Measurements from ENCODE around the gene GAS2.

GAS2 gene

DNA sequence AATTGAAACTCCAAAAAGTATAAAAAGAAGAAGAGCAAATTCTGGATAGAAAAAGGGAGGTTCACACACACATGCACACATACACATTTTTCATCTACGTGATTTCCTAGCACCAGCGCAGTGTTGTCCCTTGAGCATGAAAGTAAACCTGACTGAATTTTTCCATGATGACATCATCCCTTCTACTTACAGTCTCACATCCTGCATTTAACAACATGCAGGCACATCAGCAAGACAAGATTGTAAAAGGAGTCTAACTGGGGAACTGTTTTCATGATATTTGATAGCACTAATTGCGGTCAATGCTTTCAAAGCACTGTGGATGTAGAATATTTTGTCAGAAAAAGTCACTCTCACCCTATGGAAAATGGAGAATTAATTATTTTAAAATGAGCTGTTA is 36.6 kb downstream of the GAS2 start:
- TF ChIP-seq L3MBTL2 (conservative IDR thresholded peaks at IDR 0.05) (no peak), LEF1 (IDR thresholded peaks at IDR 0.05; ENCODE audit: borderline replicate concordance) (no peak), CTBP1 (IDR thresholded peaks at IDR 0.05; ENCODE audit: borderline replicate concordance) (peak; percentile 38; the same call in 1 of the 2 replicates)

DNA sequence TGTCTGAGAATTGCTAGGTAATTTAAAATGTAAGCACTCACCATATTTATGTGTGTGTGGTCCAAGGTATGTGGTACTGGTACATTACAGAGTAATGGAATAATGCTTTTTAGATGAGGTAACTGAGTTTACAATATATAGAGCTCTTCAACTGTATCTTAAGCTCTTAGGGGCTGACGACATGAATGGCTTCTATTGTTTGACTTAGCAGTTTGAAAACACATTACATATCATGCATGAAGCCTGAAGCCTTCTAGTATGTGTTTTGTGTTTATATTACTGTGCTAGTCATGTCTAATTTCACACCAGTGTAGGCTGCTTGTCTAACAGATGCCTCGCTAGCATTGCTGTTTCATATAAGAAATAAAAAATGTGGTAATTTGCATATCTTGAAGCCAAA is 37.2 kb downstream of the GAS2 start:
- ChIA-PET POLR2A (no interaction called here), CTCF (no interaction called here)
- no peak for DNase-seq (ENCODE audit: extremely low spot score)
- TF ChIP-seq CTBP1 (IDR thresholded peaks at IDR 0.05; ENCODE audit: borderline replicate concordance) (no peak), LEF1 (IDR thresholded peaks at IDR 0.05; ENCODE audit: borderline replicate concordance) (no peak), NFRKB (IDR thresholded peaks at IDR 0.05) (no peak), FOXA1 (IDR thresholded peaks at IDR 0.05) (no peak), HDGF (IDR thresholded peaks at IDR 0.05; ENCODE audit: borderline replicate concordance) (no peak), L3MBTL2 (conservative IDR thresholded peaks at IDR 0.05) (no peak), BHLHE40 (IDR thresholded peaks at IDR 0.05; ENCODE audit: borderline replicate concordance) (no peak), FOXK2 (IDR thresholded peaks at IDR 0.05) (no peak), ARNT (IDR thresholded peaks at IDR 0.05) (no peak), SP1 (IDR thresholded peaks at IDR 0.05) (no peak), SUZ12 (IDR thresholded peaks at IDR 0.05) (no peak), ZNF384 (IDR thresholded peaks at IDR 0.05) (no peak), ELF4 (IDR thresholded peaks at IDR 0.05) (no peak), FOXM1 (IDR thresholded peaks at IDR 0.05; ENCODE audit: borderline replicate concordance) (no peak), TARDBP (IDR thresholded peaks at IDR 0.05) (no peak)
- TF ChIP-seq, protein P1, sequence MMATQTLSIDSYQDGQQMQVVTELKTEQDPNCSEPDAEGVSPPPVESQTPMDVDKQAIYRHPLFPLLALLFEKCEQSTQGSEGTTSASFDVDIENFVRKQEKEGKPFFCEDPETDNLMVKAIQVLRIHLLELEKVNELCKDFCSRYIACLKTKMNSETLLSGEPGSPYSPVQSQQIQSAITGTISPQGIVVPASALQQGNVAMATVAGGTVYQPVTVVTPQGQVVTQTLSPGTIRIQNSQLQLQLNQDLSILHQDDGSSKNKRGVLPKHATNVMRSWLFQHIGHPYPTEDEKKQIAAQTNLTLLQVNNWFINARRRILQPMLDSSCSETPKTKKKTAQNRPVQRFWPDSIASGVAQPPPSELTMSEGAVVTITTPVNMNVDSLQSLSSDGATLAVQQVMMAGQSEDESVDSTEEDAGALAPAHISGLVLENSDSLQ (IDR thresholded peaks at IDR 0.05) = no peak

More for the DNA sequence above, 36.6 kb downstream of the GAS2 start:
- CTCF ChIA-PET = no interaction called here
- POLR2A ChIA-PET = no interaction called here
- peak; percentile 39 for DNase-seq (ENCODE audit: extremely low spot score)

GRCh38 chr11:22707119-22707899 is 40.9 kb downstream of the GAS2 start:
- TF ChIP-seq L3MBTL2 (conservative IDR thresholded peaks at IDR 0.05) = no peak
- no peak for TF ChIP-seq LEF1 (IDR thresholded peaks at IDR 0.05; ENCODE audit: borderline replicate concordance)
- no peak for TF ChIP-seq FOXM1 (IDR thresholded peaks at IDR 0.05; ENCODE audit: borderline replicate concordance)
- no peak for TF ChIP-seq SUZ12 (IDR thresholded peaks at IDR 0.05)
- no peak for TF ChIP-seq SP1 (IDR thresholded peaks at IDR 0.05)
- no peak for TF ChIP-seq TARDBP (IDR thresholded peaks at IDR 0.05)
- no peak for TF ChIP-seq ELF4 (IDR thresholded peaks at IDR 0.05)
- TF ChIP-seq, protein P1 (IDR thresholded peaks at IDR 0.05) = no peak
- TF ChIP-seq NFRKB (IDR thresholded peaks at IDR 0.05) = no peak
- TF ChIP-seq ARNT (IDR thresholded peaks at IDR 0.05) = no peak
- no peak for TF ChIP-seq CTBP1 (IDR thresholded peaks at IDR 0.05; ENCODE audit: borderline replicate concordance)
- TF ChIP-seq FOXK2 (IDR thresholded peaks at IDR 0.05) = no peak
- TF ChIP-seq FOXA1 (IDR thresholded peaks at IDR 0.05) = no peak
- DNase-seq (ENCODE audit: extremely low spot score) = no peak
- POLR2A ChIA-PET = no interaction called here
- CTCF ChIA-PET = no interaction called here

DNA sequence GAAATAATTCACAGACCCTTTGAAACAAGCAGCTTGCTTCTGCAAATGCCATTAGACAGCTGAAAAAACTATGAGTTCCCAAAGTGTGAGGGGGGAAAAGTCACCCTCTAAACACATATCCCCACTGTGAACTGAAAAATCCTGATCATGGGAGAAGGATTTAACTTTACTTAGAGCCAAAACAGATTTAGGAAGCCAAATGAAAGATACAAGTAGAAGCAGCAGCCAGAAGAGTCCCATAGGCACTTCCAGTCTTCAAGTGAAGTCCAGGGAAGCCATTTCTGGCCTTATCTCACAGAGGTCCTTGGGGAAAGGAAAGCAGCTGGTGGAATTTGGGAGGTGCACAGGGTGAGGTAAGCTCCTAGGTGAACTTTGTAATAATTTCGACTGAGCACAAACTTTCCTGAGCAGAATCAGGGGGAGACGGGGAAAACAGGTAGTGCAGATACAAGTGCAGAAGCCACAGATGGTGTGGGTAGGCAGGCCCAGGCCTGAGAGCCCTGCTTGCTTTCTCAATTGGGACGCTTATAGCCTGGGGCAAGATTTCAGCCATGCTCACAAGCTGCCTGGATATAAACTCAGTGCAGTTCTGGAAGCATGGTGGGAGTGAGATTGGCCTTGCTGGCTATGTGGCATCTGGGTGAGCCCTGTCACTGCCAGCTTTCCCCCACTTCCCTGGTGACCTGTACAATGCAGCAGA is 44.8 kb downstream of the GAS2 start:
- no peak for DNase-seq (ENCODE audit: extremely low spot score)
- ChIA-PET CTCF (interaction anchor here (1.2 kb wide), 1 partner anchor 77 kb away, joined by 3 read pairs; no protein-coding TSS in a partner anchor), POLR2A (no interaction called here)
- no peak for TF ChIP-seq BHLHE40 (IDR thresholded peaks at IDR 0.05; ENCODE audit: borderline replicate concordance)
- no peak for TF ChIP-seq FOXK2 (IDR thresholded peaks at IDR 0.05)

- ChIA-PET CTCF (interaction anchor here (1.2 kb wide), 1 partner anchor 76 kb away, joined by 3 read pairs; no protein-coding TSS in a partner anchor), POLR2A (no interaction called here)
- DNase-seq (ENCODE audit: extremely low spot score) = no peak
- no peak for TF ChIP-seq BHLHE40 (IDR thresholded peaks at IDR 0.05; ENCODE audit: borderline replicate concordance)
- TF ChIP-seq CTBP1 (IDR thresholded peaks at IDR 0.05; ENCODE audit: borderline replicate concordance) = no peak
- no peak for TF ChIP-seq ARNT (IDR thresholded peaks at IDR 0.05)
- TF ChIP-seq HDGF (IDR thresholded peaks at IDR 0.05; ENCODE audit: borderline replicate concordance) = no peak
- TF ChIP-seq ELF4 (IDR thresholded peaks at IDR 0.05) = no peak
- TF ChIP-seq FOXA1 (IDR thresholded peaks at IDR 0.05) = no peak
- no peak for TF ChIP-seq FOXM1 (IDR thresholded peaks at IDR 0.05; ENCODE audit: borderline replicate concordance)
- TF ChIP-seq ZNF384 (IDR thresholded peaks at IDR 0.05) = no peak
- no peak for TF ChIP-seq LEF1 (IDR thresholded peaks at IDR 0.05; ENCODE audit: borderline replicate concordance)
- TF ChIP-seq, protein P1 (IDR thresholded peaks at IDR 0.05) = no peak
- TF ChIP-seq NFRKB (IDR thresholded peaks at IDR 0.05) = no peak
- TF ChIP-seq SUZ12 (IDR thresholded peaks at IDR 0.05) = no peak
- no peak for TF ChIP-seq TARDBP (IDR thresholded peaks at IDR 0.05)
Observed at GRCh38 chr11:22711880-22712279, 45.5 kb downstream of the GAS2 start.

GRCh38 chr11:22713336-22713735 is 46.9 kb downstream of the GAS2 start:
- ChIA-PET POLR2A (no interaction called here), CTCF (no interaction called here)
- TF ChIP-seq ARNT (IDR thresholded peaks at IDR 0.05) (no peak), TARDBP (IDR thresholded peaks at IDR 0.05) (no peak), FOXA1 (IDR thresholded peaks at IDR 0.05) (no peak), FOXK2 (IDR thresholded peaks at IDR 0.05) (no peak), ZNF384 (IDR thresholded peaks at IDR 0.05) (no peak), L3MBTL2 (conservative IDR thresholded peaks at IDR 0.05) (no peak), ELF4 (IDR thresholded peaks at IDR 0.05) (no peak), FOXM1 (IDR thresholded peaks at IDR 0.05; ENCODE audit: borderline replicate concordance) (no peak), HDGF (IDR thresholded peaks at IDR 0.05; ENCODE audit: borderline replicate concordance) (no peak), NFRKB (IDR thresholded peaks at IDR 0.05) (no peak), SP1 (IDR thresholded peaks at IDR 0.05) (no peak), LEF1 (IDR thresholded peaks at IDR 0.05; ENCODE audit: borderline replicate concordance) (no peak), SUZ12 (IDR thresholded peaks at IDR 0.05) (no peak), CTBP1 (IDR thresholded peaks at IDR 0.05; ENCODE audit: borderline replicate concordance) (no peak), BHLHE40 (IDR thresholded peaks at IDR 0.05; ENCODE audit: borderline replicate concordance) (no peak)
- TF ChIP-seq, protein P1 (IDR thresholded peaks at IDR 0.05) = no peak

More at GRCh38 chr11:22713336-22713735, 46.9 kb downstream of the GAS2 start:
- DNase-seq (ENCODE audit: extremely low spot score) = no peak

All from HEK293T (cell line).